C4-2B (cell line): ENCODE measurements around the gene TOPAZ1.

Experiments used
- ZFX ChIP-seq: fragments of 450-650 bp; IDR thresholded peaks from 2 replicates; pipeline ENCODE4 v1.6.1; 2017
- TF ChIP-seq, protein P1 (sequence below): fragments of 450-650 bp; conservative IDR thresholded peaks from 2 replicates; pipeline ENCODE4 v1.5.1; 2017; ENCODE audit warnings: mild to moderate bottlenecking

DNA sequence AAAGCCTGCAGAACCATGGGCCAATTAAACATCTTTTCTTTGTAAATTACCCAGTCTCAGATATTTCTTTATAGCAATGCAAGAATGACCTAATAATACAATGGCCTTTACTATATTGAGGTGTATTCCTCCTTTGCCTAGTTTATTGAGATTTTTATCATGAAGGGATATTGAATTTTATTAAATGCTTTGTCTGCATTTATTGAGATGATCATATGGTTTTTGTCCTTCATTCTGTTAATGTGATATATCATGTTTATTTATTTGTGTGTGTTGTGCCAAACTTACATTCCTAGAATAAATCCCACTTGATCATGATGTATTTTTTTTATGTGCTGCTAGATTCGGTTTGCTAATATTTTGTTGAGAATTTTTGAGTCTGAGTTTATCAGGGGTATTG is 36.2 kb downstream of the TOPAZ1 start:
- TF ChIP-seq, protein P1, sequence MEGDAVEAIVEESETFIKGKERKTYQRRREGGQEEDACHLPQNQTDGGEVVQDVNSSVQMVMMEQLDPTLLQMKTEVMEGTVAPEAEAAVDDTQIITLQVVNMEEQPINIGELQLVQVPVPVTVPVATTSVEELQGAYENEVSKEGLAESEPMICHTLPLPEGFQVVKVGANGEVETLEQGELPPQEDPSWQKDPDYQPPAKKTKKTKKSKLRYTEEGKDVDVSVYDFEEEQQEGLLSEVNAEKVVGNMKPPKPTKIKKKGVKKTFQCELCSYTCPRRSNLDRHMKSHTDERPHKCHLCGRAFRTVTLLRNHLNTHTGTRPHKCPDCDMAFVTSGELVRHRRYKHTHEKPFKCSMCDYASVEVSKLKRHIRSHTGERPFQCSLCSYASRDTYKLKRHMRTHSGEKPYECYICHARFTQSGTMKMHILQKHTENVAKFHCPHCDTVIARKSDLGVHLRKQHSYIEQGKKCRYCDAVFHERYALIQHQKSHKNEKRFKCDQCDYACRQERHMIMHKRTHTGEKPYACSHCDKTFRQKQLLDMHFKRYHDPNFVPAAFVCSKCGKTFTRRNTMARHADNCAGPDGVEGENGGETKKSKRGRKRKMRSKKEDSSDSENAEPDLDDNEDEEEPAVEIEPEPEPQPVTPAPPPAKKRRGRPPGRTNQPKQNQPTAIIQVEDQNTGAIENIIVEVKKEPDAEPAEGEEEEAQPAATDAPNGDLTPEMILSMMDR: no peak
- no peak for TF ChIP-seq ZFX
